RWPE1 (cell line): ENCODE results near the gene XYLT2.
A peak's percentile ranks its signal among the peaks of the same experiment; 100 is the strongest.
"Not testable (repeated sequence)": the region's sequence is repeated elsewhere in the genome, so short reads cannot be mapped to it uniquely, and the experiment has no call there.

ENCODE experiments used
- CTCF ChIA-PET: fragments of 350-600 bp; sonication (Branson Sonifier 250); formaldehyde crosslinking; extraction: SDS; loops from one replicate; lab custom pipeline; 2021; lab: Yijun Ruan, JAX
- POLR2A ChIA-PET: fragments of 400-600 bp; formaldehyde crosslinking; extraction: SDS; loops from one replicate; lab custom pipeline; 2020; ENCODE audit warnings: antibody characterized with exemption; ENCODE audit not compliant: low non-redundant PET; lab: Yijun Ruan, JAX
- DNase-seq: peaks from one replicate; pipeline ENCODE4 v3.0.0; 2012; ENCODE audit warnings: low spot score
- H3K27ac ChIP-seq: fragments of 450-650 bp; 2 replicates; pipeline ENCODE4 v1.5.1; 2017
- CTCF ChIP-seq: fragments of 450-650 bp; conservative IDR thresholded peaks from 2 replicates; pipeline ENCODE4 v1.5.1; 2017; ENCODE audit warnings: low read depth, mild to moderate bottlenecking

XYLT2 gene

DNA sequence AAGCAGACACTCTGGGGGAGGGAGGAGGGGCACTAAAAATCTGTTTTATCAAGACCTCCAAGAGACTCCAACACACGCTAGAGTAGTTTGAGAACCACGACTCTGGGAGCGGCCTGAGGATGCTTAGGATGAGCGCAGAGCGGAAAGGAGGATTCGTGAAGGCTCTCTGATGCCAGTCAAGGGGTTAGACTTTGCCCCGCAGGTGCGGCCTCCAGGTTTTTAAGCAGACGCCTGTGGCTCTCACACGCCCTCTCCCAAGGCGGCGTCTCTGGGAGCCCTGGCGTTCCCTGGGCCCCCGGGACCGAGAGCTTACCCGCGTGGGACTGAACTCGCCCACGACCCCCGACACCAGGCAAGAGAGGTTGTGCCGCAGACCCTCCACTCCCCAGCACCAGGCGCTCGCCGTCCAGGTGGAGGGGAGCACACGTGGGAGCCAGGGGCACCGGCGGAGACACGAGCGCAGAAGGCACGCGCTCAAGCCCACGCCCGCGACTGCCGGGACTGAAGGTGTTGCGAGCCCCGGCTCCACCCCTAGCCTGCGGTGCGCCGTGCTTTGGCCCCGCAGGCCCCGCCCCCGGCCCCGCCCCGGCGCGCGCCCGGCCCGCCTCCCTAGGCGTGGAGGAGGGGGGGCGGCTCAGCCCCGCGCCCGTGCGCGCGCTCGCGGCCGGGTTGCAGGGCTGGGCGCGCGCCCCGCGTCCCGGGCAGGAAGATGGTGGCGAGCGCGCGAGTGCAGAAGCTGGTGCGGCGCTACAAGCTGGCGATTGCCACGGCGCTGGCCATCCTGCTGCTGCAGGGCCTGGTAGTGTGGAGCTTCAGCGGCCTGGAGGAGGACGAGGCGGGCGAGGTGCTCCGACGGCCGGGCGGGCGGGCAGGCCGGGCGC is at the start of gene XYLT2:
Gene XYLT2, plus strand, starts transcription at position 695 of the 881 bp plus-strand sequence. Its CDS starts 15 bp downstream, at position 710.
- no peak for TF ChIP-seq CTCF
- ChIA-PET POLR2A (interaction anchor here (1.5 kb wide), 1 partner anchor 54 kb away, joined by 3 read pairs; no protein-coding TSS in a partner anchor), CTCF (interaction anchor here (1.0 kb wide), 1 partner anchor 49 kb away, joined by 3 read pairs; no protein-coding TSS in a partner anchor)
- H3K27ac ChIP-seq, result peak within 1 kb of the TSS; percentile 81
- DNase-seq, result peak; percentile 95

DNA sequence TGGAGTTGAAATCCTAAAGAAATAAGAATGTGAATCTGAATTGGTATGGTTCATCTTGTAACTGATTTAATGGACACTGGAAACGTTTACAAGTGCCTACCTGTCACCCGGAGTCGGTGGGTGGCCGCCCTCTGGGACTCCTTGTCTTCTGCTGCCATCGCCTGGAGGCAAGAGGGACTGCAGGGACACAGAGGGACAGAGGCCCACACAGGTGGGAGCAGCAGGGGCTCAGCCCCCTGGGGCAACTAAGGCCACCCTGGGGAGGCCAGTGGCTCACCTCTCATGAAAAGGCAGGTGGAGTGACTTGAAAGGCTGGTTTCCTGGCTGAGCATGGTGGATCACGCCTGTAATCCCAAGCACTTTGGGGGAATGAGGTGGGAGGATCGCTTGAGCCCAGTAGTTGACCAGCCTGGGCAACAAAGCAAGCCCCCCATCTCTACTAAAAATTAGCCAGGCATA is 48.5 kb upstream of the XYLT2 start:
- TF ChIP-seq CTCF, result peak; percentile 98
- CTCF ChIA-PET, result interaction anchor here (0.6 to 7.0 kb wide), 30 partner anchors 9 to 363 kb away, joined by 3 to 104 read pairs (median 4); partner anchors contain the start of gene COL1A1
- DNase-seq, result peak; percentile 81
- no peak overlapping the region for H3K27ac ChIP-seq
- POLR2A ChIA-PET, result no interaction called here

- CTCF ChIA-PET, result interaction anchor here (0.6 to 7.0 kb wide), 19 partner anchors 10 to 132 kb away, joined by 3 to 104 read pairs (median 4); partner anchors contain the start of genes COL1A1, SGCA and TMEM92
- POLR2A ChIA-PET, result no interaction called here
- TF ChIP-seq CTCF, result no peak
- H3K27ac ChIP-seq, result no peak overlapping the region
- no peak for DNase-seq
These were observed 47.9 kb upstream of the XYLT2 start for GRCh38 chr17:50298018-50298417.

DNA sequence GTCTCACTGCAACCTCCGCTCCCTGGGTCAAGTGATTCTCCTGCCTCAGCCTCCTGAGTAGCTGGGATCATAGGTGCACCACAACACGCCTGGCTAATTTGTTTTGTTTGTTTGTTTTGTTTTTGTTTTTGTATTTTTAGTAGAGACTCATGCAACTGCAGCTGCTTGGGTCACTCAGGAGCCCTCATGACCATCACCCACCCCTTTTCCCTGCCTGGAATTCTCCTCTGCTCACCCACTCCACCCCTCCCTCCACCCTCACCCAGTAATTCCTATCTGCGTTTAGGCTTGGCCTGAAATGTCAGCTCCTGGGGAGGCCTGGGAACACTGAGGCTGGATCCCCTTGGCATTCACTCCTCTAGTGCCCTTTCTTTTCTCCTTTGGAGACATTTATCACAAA is 46.1 kb upstream of the XYLT2 start:
- ChIA-PET POLR2A (no interaction called here), CTCF (interaction anchor here (0.6 to 0.7 kb wide), 3 partner anchors 100 to 206 kb away, joined by 3 to 4 read pairs (median 3); no protein-coding TSS in a partner anchor)
- no peak overlapping the region for H3K27ac ChIP-seq
- TF ChIP-seq CTCF, result no peak
- no peak for DNase-seq

DNA sequence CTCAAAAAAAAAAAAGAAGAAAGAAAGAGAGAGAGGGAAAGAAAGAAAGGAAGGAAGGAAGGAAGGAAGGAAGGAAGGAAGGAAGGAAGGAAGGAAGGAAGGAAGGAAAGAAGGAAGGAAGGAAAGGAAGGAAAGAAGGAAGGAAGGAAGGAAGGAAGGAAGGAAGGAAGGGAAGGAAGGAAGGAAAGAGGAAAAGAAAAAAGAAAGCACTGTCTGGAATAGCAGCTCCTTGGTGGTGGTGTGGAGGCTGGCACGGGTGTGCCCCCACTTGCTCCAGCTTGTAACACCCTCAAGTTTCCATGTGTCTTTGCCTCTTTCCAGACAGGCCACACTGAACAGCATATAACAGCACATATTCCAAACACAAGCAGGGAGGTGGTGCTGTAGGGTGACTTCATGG is 45.1 kb upstream of the XYLT2 start:
- DNase-seq, POLR2A ChIA-PET, H3K27ac ChIP-seq: not testable (repeated sequence)
- CTCF ChIA-PET, result interaction anchor here (0.6 to 0.9 kb wide), 3 partner anchors 11 to 99 kb away, joined by 3 read pairs; partner anchors contain the start of gene COL1A1

- H3K27ac ChIP-seq, result no peak overlapping the region
- POLR2A ChIA-PET, result no interaction called here
- no peak for TF ChIP-seq CTCF
- CTCF ChIA-PET, result no interaction called here
- DNase-seq, result no peak
These were observed 43.9 kb upstream of the XYLT2 start for GRCh38 chr17:50301891-50302584.
